MM.1S (cell line): ENCODE data around the gene TSC22D4.

Experiments
- EZH2 ChIP-seq: fragments of 300-600 bp; sonication (generic); optimal IDR thresholded peaks from 2 replicates; pipeline ENCODE3; 2017; ENCODE audit warnings: low read depth, mild to moderate bottlenecking, antibody characterized with exemption, low read length, mixed read lengths
- EZH2phosphoT487 ChIP-seq: fragments of 300-600 bp; sonication (generic); IDR thresholded peaks from 2 replicates; pipeline ENCODE4 v1.6.1; 2018; ENCODE audit warnings: antibody characterized with exemption, low read length
- TF ChIP-seq, protein P1 (sequence below): fragments of 300-600 bp; sonication (generic); IDR thresholded peaks from 2 replicates; pipeline ENCODE4 v1.5.1; 2016; ENCODE audit warnings: antibody characterized with exemption, low read length, mixed read lengths

DNA sequence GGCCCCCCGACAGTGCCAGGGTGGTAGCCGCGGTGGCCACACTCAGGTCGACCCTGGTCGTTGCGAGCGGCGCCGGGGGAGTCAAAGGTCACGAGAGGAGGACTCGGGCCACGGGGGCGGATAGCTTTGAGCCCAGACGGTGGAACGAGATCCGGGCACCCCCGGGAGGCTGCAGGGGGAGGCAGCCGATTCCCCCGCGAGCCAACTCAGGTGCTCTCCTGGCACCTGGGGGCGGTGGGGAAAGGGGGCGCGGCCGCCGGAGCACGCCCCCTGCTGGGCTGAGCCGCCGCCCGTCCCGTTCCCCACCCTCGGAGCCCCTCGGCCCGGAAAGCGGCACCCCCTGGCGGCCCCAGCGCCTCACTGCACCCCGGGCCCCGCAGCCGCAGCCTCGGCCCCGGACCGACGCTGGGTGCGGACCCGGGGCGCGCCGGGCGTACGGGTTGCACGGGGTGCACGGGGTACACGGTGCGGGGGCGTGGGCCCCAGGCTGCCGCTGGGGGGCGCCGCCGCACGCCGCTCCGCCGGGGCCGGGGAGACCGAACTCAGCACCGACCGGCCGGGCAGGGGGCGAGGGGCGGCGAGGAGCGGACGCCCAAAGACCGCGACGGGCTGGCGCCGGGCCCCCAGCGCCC, 4.2 kb upstream of the TSC22D4 start:
- TF ChIP-seq, protein P1, sequence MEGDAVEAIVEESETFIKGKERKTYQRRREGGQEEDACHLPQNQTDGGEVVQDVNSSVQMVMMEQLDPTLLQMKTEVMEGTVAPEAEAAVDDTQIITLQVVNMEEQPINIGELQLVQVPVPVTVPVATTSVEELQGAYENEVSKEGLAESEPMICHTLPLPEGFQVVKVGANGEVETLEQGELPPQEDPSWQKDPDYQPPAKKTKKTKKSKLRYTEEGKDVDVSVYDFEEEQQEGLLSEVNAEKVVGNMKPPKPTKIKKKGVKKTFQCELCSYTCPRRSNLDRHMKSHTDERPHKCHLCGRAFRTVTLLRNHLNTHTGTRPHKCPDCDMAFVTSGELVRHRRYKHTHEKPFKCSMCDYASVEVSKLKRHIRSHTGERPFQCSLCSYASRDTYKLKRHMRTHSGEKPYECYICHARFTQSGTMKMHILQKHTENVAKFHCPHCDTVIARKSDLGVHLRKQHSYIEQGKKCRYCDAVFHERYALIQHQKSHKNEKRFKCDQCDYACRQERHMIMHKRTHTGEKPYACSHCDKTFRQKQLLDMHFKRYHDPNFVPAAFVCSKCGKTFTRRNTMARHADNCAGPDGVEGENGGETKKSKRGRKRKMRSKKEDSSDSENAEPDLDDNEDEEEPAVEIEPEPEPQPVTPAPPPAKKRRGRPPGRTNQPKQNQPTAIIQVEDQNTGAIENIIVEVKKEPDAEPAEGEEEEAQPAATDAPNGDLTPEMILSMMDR = peak; percentile 75
- TF ChIP-seq EZH2 (no peak), EZH2phosphoT487 (no peak)
